SK-N-SH treated with all-trans-retinoic acid at 6 μM for 48 hours (cell line): ENCODE results near the gene KRT78.

Experiments used
- ATAC-seq: fragments of 200-7000 bp; cut with Tn5 transposase; 3 replicates; pipeline ENCODE4 v1.9.1; 2020; ENCODE audit warnings: mild to moderate bottlenecking, moderate library complexity
- ARNTL ChIP-seq: fragments of 450-650 bp; formaldehyde crosslinking; IDR thresholded peaks from 2 replicates; pipeline ENCODE4 v1.5.0; 2020; ENCODE audit warnings: low read depth, mild to moderate bottlenecking, moderate library complexity, borderline replicate concordance
- CREB5 ChIP-seq: fragments of 250-450 bp; sonication (Bioruptor Pico); IDR thresholded peaks from 2 replicates; pipeline ENCODE4 v1.5.1; 2020; ENCODE audit warnings: low read depth, mild to moderate bottlenecking, moderate library complexity
- CSDC2 ChIP-seq: fragments of 250-450 bp; sonication (Bioruptor Pico); IDR thresholded peaks from 2 replicates; pipeline ENCODE4 v1.5.0; 2020; ENCODE audit warnings: mild to moderate bottlenecking, moderate library complexity
- OSR1 ChIP-seq: fragments of 250-450 bp; sonication (Bioruptor Pico); IDR thresholded peaks from 2 replicates; pipeline ENCODE4 v1.8.0; 2022; ENCODE audit warnings: moderate library complexity, mild to moderate bottlenecking, inconsistent platforms
- PATZ1 ChIP-seq: fragments of 250-450 bp; sonication (Bioruptor Pico); IDR thresholded peaks from 2 replicates; pipeline ENCODE4 v1.8.0; 2020; ENCODE audit warnings: mild to moderate bottlenecking, moderate library complexity, borderline replicate concordance
- POU6F1 ChIP-seq: fragments of 250-450 bp; sonication (Bioruptor Pico); IDR thresholded peaks from 2 replicates; pipeline ENCODE4 v1.8.0; 2021; ENCODE audit warnings: low read depth, mild to moderate bottlenecking, moderate library complexity, borderline replicate concordance
- PPARA ChIP-seq: fragments of 250-450 bp; sonication (Bioruptor Pico); IDR thresholded peaks from 2 replicates; pipeline ENCODE4 v1.5.0; 2020; ENCODE audit warnings: mild to moderate bottlenecking, borderline replicate concordance
- RARB ChIP-seq: fragments of 250-450 bp; sonication (Bioruptor Pico); IDR thresholded peaks from 2 replicates; pipeline ENCODE4 v1.8.0; 2021; ENCODE audit warnings: mild to moderate bottlenecking, moderate library complexity
- SNAI2 ChIP-seq: fragments of 250-450 bp; sonication (Bioruptor Pico); IDR thresholded peaks from 2 replicates; pipeline ENCODE4 v1.5.0; 2020; ENCODE audit warnings: mild to moderate bottlenecking, moderate library complexity
- TOX ChIP-seq: fragments of 250-450 bp; sonication (Bioruptor Pico); IDR thresholded peaks from 2 replicates; pipeline ENCODE4 v1.8.0; 2021; ENCODE audit warnings: mild to moderate bottlenecking, moderate library complexity, borderline replicate concordance
- ZC3H10 ChIP-seq: fragments of 250-450 bp; sonication (Bioruptor Pico); IDR thresholded peaks from 2 replicates; pipeline ENCODE4 v1.5.1; 2021; ENCODE audit warnings: mild to moderate bottlenecking, moderate library complexity
- ZFP3 ChIP-seq: fragments of 250-450 bp; sonication (Bioruptor Pico); IDR thresholded peaks from 2 replicates; pipeline ENCODE4 v1.5.0; 2020; ENCODE audit warnings: mild to moderate bottlenecking, moderate library complexity
- ZFP30 ChIP-seq: fragments of 450-650 bp; formaldehyde crosslinking; IDR thresholded peaks from 2 replicates; pipeline ENCODE4 v1.5.0; 2022; ENCODE audit warnings: mild to moderate bottlenecking, moderate library complexity
- ZNF565 ChIP-seq: fragments of 450-650 bp; formaldehyde crosslinking; conservative IDR thresholded peaks from 2 replicates; pipeline ENCODE4 v1.5.0; 2020; ENCODE audit warnings: low read depth, mild to moderate bottlenecking, moderate library complexity
- ZNF70 ChIP-seq: fragments of 450-650 bp; formaldehyde crosslinking; IDR thresholded peaks from 2 replicates; pipeline ENCODE4 v1.5.0; 2020; ENCODE audit warnings: mild to moderate bottlenecking, moderate library complexity
- TF ChIP-seq, protein P1 (sequence below): fragments of 250-450 bp; sonication (Bioruptor Pico); IDR thresholded peaks from 2 replicates; pipeline ENCODE4 v1.5.1; 2021; ENCODE audit warnings: mild to moderate bottlenecking, moderate library complexity
- TF ChIP-seq, protein P2 (sequence below): fragments of 250-450 bp; sonication (Bioruptor Pico); IDR thresholded peaks from 2 replicates; pipeline ENCODE4 v1.5.0; 2020; ENCODE audit warnings: mild to moderate bottlenecking, moderate library complexity

KRT78 gene

GRCh38 chr12:52810554-52810953, 38.2 kb downstream of the KRT78 start:
- no peak for TF ChIP-seq POU6F1 (CRISPR knock-in tag)
- no peak for TF ChIP-seq TOX (CRISPR knock-in tag)
- no peak for TF ChIP-seq ZFP30 (CRISPR knock-in tag)
- TF ChIP-seq ARNTL (CRISPR knock-in tag) = no peak
- TF ChIP-seq CREB5 (CRISPR knock-in tag) = no peak
- no peak for TF ChIP-seq OSR1
- no peak for ATAC-seq

GRCh38 chr12:52809166-52809565, 39.6 kb downstream of the KRT78 start:
- TF ChIP-seq ZNF70 (CRISPR knock-in tag) (no peak), ZFP3 (CRISPR knock-in tag) (no peak), CREB5 (CRISPR knock-in tag) (no peak), ARNTL (CRISPR knock-in tag) (no peak), ZNF565 (no peak)
- TF ChIP-seq, protein P1, sequence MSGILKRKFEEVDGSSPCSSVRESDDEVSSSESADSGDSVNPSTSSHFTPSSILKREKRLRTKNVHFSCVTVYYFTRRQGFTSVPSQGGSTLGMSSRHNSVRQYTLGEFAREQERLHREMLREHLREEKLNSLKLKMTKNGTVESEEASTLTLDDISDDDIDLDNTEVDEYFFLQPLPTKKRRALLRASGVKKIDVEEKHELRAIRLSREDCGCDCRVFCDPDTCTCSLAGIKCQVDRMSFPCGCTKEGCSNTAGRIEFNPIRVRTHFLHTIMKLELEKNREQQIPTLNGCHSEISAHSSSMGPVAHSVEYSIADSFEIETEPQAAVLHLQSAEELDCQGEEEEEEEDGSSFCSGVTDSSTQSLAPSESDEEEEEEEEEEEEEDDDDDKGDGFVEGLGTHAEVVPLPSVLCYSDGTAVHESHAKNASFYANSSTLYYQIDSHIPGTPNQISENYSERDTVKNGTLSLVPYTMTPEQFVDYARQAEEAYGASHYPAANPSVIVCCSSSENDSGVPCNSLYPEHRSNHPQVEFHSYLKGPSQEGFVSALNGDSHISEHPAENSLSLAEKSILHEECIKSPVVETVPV (CRISPR knock-in tag) = no peak

GRCh38 chr12:52808573-52809160, 40.1 kb downstream of the KRT78 start:
- TF ChIP-seq CSDC2 (no peak), ARNTL (CRISPR knock-in tag) (no peak), ZFP30 (CRISPR knock-in tag) (no peak), RARB (no peak), SNAI2 (no peak), PATZ1 (CRISPR knock-in tag) (no peak), CREB5 (CRISPR knock-in tag) (no peak), OSR1 (no peak), ZC3H10 (no peak), PPARA (no peak), TOX (CRISPR knock-in tag) (no peak)
- TF ChIP-seq, protein P1 (CRISPR knock-in tag) = no peak
- TF ChIP-seq, protein P2, sequence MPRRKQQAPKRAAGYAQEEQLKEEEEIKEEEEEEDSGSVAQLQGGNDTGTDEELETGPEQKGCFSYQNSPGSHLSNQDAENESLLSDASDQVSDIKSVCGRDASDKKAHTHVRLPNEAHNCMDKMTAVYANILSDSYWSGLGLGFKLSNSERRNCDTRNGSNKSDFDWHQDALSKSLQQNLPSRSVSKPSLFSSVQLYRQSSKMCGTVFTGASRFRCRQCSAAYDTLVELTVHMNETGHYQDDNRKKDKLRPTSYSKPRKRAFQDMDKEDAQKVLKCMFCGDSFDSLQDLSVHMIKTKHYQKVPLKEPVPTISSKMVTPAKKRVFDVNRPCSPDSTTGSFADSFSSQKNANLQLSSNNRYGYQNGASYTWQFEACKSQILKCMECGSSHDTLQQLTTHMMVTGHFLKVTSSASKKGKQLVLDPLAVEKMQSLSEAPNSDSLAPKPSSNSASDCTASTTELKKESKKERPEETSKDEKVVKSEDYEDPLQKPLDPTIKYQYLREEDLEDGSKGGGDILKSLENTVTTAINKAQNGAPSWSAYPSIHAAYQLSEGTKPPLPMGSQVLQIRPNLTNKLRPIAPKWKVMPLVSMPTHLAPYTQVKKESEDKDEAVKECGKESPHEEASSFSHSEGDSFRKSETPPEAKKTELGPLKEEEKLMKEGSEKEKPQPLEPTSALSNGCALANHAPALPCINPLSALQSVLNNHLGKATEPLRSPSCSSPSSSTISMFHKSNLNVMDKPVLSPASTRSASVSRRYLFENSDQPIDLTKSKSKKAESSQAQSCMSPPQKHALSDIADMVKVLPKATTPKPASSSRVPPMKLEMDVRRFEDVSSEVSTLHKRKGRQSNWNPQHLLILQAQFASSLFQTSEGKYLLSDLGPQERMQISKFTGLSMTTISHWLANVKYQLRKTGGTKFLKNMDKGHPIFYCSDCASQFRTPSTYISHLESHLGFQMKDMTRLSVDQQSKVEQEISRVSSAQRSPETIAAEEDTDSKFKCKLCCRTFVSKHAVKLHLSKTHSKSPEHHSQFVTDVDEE = no peak
- TF ChIP-seq, all 23 proteins: peak for 0
- ATAC-seq = no peak

More at GRCh38 chr12:52809166-52809565, 39.6 kb downstream of the KRT78 start:
- ATAC-seq = no peak
